HepG2 (cell line): Measurements from ENCODE around the gene NLRP13. TPM values are rescaled to one million over a fixed set of nuclear protein-coding genes. Genes with fewer than 3 reads are reported as not detected.

Source experiments
- ATAC-seq: fragments of 200-7000 bp; cut with Tn5 transposase; 3 replicates; pipeline ENCODE4 v1.9.1; 2020; ENCODE audit warnings: mild to moderate bottlenecking, moderate library complexity
- BruUV-seq: library from RNA; stranded (reverse); fragments of 400-500 nt; replicated peaks from 2 replicates; lab custom pipeline; 2021; lab: Mats Ljungman, UMichigan
- CTCF ChIA-PET: fragments of 300-600 bp; formaldehyde crosslinking; extraction: SDS; loops from one replicate; lab custom pipeline; 2021; ENCODE audit warnings: low total read pairs, inconsistent platforms, low intra/inter-chr PET ratio; lab: Yijun Ruan, JAX
- POLR2A ChIA-PET: fragments of 350-600 bp; sonication (Branson Sonifier 250); formaldehyde crosslinking; loops from one replicate; lab custom pipeline; 2020; ENCODE audit warnings: antibody characterized with exemption, inconsistent platforms; lab: Yijun Ruan, JAX
- DNase-seq: peaks from one replicate; pipeline ENCODE4 v3.0.0-alpha.2; 2015; ENCODE audit warnings: low spot score
- FAIRE-seq: peaks from 3 replicates; lab custom pipeline; 2011; peaks lifted over from hg19 to GRCh38; lab: Jason Lieb, UNC
- H2AFZ ChIP-seq: one replicate; pipeline ENCODE4 v1.6.1; 2011; ENCODE audit warnings: low read length, inconsistent platforms
- H3K27ac ChIP-seq: fragments of 300-600 bp; 3 replicates; pipeline ENCODE4 v1.8.0; 2011; ENCODE audit warnings: mixed run types, mild to moderate bottlenecking, mixed read lengths, low read length, inconsistent platforms; ENCODE audit not compliant: insufficient read depth; ENCODE audit errors: extremely low read length
- H3K27me3 ChIP-seq, 2 experiments: fragments of 200-600 bp in 1 of 2; 2 replicates in 1 of 2; 3 replicates in 1 of 2; pipeline versions ENCODE4 v1.6.0 to v1.8.0; 2011; ENCODE audit warnings: low read length in 2 of 2, mild to moderate bottlenecking in 2 of 2, moderate library complexity in 2 of 2, inconsistent platforms in 1 of 2; ENCODE audit not compliant: insufficient read depth in 2 of 2, control insufficient read depth in 1 of 2
- H3K36me3 ChIP-seq, 2 experiments: fragments of 200-600 bp in 1 of 2; replicated peaks in 1 of 2; 2 replicates in 1 of 2; 3 replicates in 1 of 2; pipeline versions ENCODE4 v1.5.1 to v1.8.0; 2011; ENCODE audit warnings: low read length in 2 of 2, inconsistent platforms in 1 of 2; ENCODE audit not compliant: insufficient read depth in 2 of 2, control insufficient read depth in 1 of 2
- H3K4me1 ChIP-seq: 2 replicates; pipeline ENCODE4 v1.5.1; 2012; ENCODE audit warnings: low read length, inconsistent platforms; ENCODE audit not compliant: insufficient read depth
- H3K4me2 ChIP-seq: 2 replicates; pipeline ENCODE4 v1.6.0; 2011; ENCODE audit warnings: low read depth, low read length, inconsistent platforms
- H3K4me3 ChIP-seq, 3 experiments: fragments of 200-600 bp in 1 of 3; sonication (generic), shearing (Covaris generic) in 1 of 3; replicated peaks in 1 of 3; 2 replicates each; pipeline ENCODE4 v1.5.1; 2011 to 2016; ENCODE audit warnings: low read length in 3 of 3, inconsistent platforms in 2 of 3, low read depth in 2 of 3, mild to moderate bottlenecking in 2 of 3, control low read depth in 1 of 3, mixed read lengths in 1 of 3; ENCODE audit not compliant: insufficient read depth in 1 of 3
- H3K79me2 ChIP-seq: one replicate; pipeline ENCODE4 v1.6.1; 2011; ENCODE audit warnings: low read length, inconsistent platforms; ENCODE audit not compliant: insufficient read depth
- H3K9ac ChIP-seq: 2 replicates; pipeline ENCODE4 v1.6.0; 2011; ENCODE audit warnings: mild to moderate bottlenecking, low read depth, low read length, inconsistent platforms; ENCODE audit not compliant: insufficient read depth
- H3K9me3 ChIP-seq: 2 replicates; pipeline ENCODE4 v1.5.1; 2012; ENCODE audit warnings: mild to moderate bottlenecking, low read length
- H4K20me1 ChIP-seq: 2 replicates; pipeline ENCODE4 v1.6.0; 2011; ENCODE audit warnings: inconsistent platforms, mild to moderate bottlenecking, low read length, moderate library complexity; ENCODE audit not compliant: insufficient read depth
- GATAD2A ChIP-seq: IDR thresholded peaks from 2 replicates; pipeline ENCODE4 v1.6.1; 2016
- PHF8 ChIP-seq: sonication (generic); formaldehyde crosslinking; IDR thresholded peaks from 2 replicates; pipeline ENCODE4 v1.5.0; 2020; ENCODE audit warnings: missing genetic modification reagents
- ZBTB21 ChIP-seq: sonication (generic); formaldehyde crosslinking; IDR thresholded peaks from 2 replicates; pipeline ENCODE4 v1.4.0; 2020; ENCODE audit warnings: missing genetic modification reagents
- ZNF850 ChIP-seq: sonication (generic); formaldehyde crosslinking; conservative IDR thresholded peaks from 2 replicates; pipeline ENCODE4 v1.9.0; 2021; ENCODE audit warnings: mild to moderate bottlenecking, missing genetic modification reagents
- WGBS: methylation state at CpG from one replicate; pipeline ENCODE4 v1.1.6; 2017; ENCODE audit warnings: low lambda C conversion rate; 5-methylcytosine and 5-hydroxymethylcytosine counted together
- in situ Hi-C: cut with HindIII; loops from 2 replicates; pipeline ENCODE4 v1.10.0; 2017; ENCODE audit warnings: low pct_unique_long_range_greater_than_20kb; ENCODE audit not compliant: extremely low pct_ligation_motif_present
- intact Hi-C: fragments of 100-400 bp; cut with micrococcal nuclease; formaldehyde crosslinking; loops from one replicate; pipeline ENCODE4 v1.10.0; 2022; ENCODE audit not compliant: unreplicated experiment
- polyA plus RNA-seq, 8 experiments: library from polyadenylated mRNA; depleted of rRNA in 3 of 8; stranded (reverse) in 7 of 8; unstranded in 1 of 8; fragments of >200 nt; fragmentation: Illumina TruSeq in 4 of 8; extraction: Trizol in 4 of 8; gene quantifications; 2 replicates each; pipeline versions ENCODE4 v1.2.1 to v1.2.3, GENCODE V29; 2011 to 2016; ENCODE audit warnings: low read depth in 4 of 8, missing spikeins in 1 of 8, mixed read lengths in 1 of 8; ENCODE audit not compliant: insufficient read depth in 1 of 8
- total RNA-seq, 5 experiments: library from RNA; depleted of rRNA; stranded (reverse); fragments of >200 nt; fragmentation: Illumina TruSeq; extraction: Trizol; gene quantifications; 2 replicates each; pipeline ENCODE4 v1.2.3, GENCODE V29; 2016; ENCODE audit warnings: low read depth in 1 of 5
- TF ChIP-seq, protein P1 (sequence below): sonication (generic); formaldehyde crosslinking; IDR thresholded peaks from 2 replicates; pipeline ENCODE4 v1.8.1; 2023; ENCODE audit warnings: mild to moderate bottlenecking, missing genetic modification reagents
- TF ChIP-seq, protein P2 (sequence below): sonication (generic); formaldehyde crosslinking; IDR thresholded peaks from 2 replicates; pipeline ENCODE4 v1.5.0; 2020; ENCODE audit warnings: mild to moderate bottlenecking, missing genetic modification reagents
- TF ChIP-seq, protein P3 (sequence below): sonication (generic); formaldehyde crosslinking; IDR thresholded peaks from 2 replicates; pipeline ENCODE4 v1.5.0; 2020; ENCODE audit warnings: mild to moderate bottlenecking, missing genetic modification reagents, moderate library complexity

The NLRP13 gene
- total and polyA plus RNA-seq, 2 of the 13 experiments (the other 11 are each of a cell fraction or from before 2014, with no cell fraction given) = not detected

DNA sequence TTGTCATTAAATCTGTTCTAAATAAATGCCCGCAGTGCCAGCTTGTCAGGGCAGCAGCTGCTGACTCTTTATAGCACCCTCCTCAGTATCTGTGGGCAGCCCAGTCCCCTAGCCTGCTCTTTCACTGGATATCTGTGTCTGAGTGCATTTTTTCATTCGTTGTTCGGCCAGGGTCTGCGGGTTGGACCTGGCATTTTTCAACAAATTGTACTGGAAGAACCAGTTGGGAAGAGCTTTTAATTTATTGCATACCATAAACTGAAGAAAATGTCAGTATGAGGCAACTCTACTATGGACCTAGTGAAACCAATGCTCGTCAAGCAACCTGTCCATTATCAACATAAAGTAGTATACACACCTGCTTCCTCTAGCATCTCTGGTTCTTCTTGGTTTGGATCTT is 8.6 kb downstream of the NLRP13 start:
- intact Hi-C loops (no loop called here), in situ Hi-C loops (no loop called here)
- no peak overlapping the region for H3K4me2 ChIP-seq
- H3K9ac ChIP-seq = no peak overlapping the region
- H3K36me3 ChIP-seq = no peaks in the 10 kb centered on the region
- 0% methylated on average over 5 of the region's 5 CpGs for WGBS
- BruUV-seq = no TSS peak
- H3K27me3 ChIP-seq = no peaks in the 10 kb centered on the region; a peak in 2 of 5 replicates
- no peak overlapping the region for H3K4me3 ChIP-seq
- no peak overlapping the region for H2AFZ ChIP-seq
- ATAC-seq = no peak
- peaks cover 11% of the 10 kb centered on the region for H3K9me3 ChIP-seq
- H3K79me2 ChIP-seq = no peaks in the 10 kb centered on the region
- ChIA-PET CTCF (no interaction called here), POLR2A (no interaction called here)
- no peaks in the 10 kb centered on the region for H3K4me1 ChIP-seq
- no peaks in the 10 kb centered on the region for H4K20me1 ChIP-seq
- TF ChIP-seq PHF8 (CRISPR knock-in tag) = no peak
- TF ChIP-seq ZBTB21 (CRISPR knock-in tag) = no peak
- TF ChIP-seq ZNF850 = no peak
- no peak for TF ChIP-seq GATAD2A (CRISPR knock-in tag)
- TF ChIP-seq, protein P1, sequence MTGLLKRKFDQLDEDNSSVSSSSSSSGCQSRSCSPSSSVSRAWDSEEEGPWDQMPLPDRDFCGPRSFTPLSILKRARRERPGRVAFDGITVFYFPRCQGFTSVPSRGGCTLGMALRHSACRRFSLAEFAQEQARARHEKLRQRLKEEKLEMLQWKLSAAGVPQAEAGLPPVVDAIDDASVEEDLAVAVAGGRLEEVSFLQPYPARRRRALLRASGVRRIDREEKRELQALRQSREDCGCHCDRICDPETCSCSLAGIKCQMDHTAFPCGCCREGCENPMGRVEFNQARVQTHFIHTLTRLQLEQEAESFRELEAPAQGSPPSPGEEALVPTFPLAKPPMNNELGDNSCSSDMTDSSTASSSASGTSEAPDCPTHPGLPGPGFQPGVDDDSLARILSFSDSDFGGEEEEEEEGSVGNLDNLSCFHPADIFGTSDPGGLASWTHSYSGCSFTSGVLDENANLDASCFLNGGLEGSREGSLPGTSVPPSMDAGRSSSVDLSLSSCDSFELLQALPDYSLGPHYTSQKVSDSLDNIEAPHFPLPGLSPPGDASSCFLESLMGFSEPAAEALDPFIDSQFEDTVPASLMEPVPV (CRISPR knock-in tag) = no peak
- FAIRE-seq = no peak
- no peak for DNase-seq
- H3K27ac ChIP-seq = no peak overlapping the region

DNA sequence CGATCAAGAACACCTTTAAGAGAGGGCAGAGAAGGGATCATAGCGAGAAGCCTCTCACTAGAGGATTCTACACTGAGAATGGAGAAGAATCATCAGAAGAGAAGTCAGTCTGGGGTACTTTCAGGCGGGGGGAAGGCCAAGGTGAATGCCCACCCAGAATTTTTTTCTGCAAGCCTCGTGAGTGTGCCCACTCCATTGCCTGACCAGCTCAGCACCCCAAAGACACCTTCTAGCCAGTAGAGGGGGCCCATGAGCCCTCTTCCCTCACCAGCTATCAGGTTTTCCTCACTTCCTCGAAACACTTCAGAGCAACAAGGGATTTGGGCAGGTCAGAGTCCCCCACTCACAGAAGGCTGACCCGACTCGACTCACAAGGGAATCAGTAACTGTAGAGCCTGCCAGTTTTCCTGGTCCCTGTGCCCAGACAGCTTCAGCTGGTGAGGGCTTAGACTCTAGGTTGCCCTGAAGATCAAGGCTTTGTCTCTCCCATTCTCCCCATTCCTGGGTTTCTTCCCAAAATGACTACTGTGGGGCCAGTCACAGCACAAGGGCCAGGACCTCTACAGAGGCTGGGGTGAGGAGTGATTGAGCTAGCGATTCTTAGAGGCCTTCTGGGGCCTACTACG is 18.4 kb downstream of the NLRP13 start:
- H3K36me3 ChIP-seq = no peaks in the 10 kb centered on the region
- H3K4me3 ChIP-seq = no peak overlapping the region
- ChIA-PET CTCF (no interaction called here), POLR2A (no interaction called here)
- peaks cover 4% of the 10 kb centered on the region; the same call in 1 of the 2 replicates for H3K9me3 ChIP-seq
- TF ChIP-seq, protein P2, sequence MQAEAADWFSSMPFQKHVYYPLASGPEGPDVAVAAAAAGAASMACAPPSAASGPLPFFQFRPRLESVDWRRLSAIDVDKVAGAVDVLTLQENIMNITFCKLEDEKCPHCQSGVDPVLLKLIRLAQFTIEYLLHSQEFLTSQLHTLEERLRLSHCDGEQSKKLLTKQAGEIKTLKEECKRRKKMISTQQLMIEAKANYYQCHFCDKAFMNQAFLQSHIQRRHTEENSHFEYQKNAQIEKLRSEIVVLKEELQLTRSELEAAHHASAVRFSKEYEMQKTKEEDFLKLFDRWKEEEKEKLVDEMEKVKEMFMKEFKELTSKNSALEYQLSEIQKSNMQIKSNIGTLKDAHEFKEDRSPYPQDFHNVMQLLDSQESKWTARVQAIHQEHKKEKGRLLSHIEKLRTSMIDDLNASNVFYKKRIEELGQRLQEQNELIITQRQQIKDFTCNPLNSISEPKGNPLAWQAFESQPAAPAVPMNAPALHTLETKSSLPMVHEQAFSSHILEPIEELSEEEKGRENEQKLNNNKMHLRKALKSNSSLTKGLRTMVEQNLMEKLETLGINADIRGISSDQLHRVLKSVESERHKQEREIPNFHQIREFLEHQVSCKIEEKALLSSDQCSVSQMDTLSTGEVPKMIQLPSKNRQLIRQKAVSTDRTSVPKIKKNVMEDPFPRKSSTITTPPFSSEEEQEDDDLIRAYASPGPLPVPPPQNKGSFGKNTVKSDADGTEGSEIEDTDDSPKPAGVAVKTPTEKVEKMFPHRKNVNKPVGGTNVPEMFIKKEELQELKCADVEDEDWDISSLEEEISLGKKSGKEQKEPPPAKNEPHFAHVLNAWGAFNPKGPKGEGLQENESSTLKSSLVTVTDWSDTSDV (CRISPR knock-in tag) = no peak
- TF ChIP-seq, protein P3, sequence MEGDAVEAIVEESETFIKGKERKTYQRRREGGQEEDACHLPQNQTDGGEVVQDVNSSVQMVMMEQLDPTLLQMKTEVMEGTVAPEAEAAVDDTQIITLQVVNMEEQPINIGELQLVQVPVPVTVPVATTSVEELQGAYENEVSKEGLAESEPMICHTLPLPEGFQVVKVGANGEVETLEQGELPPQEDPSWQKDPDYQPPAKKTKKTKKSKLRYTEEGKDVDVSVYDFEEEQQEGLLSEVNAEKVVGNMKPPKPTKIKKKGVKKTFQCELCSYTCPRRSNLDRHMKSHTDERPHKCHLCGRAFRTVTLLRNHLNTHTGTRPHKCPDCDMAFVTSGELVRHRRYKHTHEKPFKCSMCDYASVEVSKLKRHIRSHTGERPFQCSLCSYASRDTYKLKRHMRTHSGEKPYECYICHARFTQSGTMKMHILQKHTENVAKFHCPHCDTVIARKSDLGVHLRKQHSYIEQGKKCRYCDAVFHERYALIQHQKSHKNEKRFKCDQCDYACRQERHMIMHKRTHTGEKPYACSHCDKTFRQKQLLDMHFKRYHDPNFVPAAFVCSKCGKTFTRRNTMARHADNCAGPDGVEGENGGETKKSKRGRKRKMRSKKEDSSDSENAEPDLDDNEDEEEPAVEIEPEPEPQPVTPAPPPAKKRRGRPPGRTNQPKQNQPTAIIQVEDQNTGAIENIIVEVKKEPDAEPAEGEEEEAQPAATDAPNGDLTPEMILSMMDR (CRISPR knock-in tag) = peak; percentile 37
- H4K20me1 ChIP-seq = no peaks in the 10 kb centered on the region
- H3K4me1 ChIP-seq = no peaks in the 10 kb centered on the region
- H3K27ac ChIP-seq = no peak overlapping the region
- in situ Hi-C loops (no loop called here), intact Hi-C loops (no loop called here)
- no TSS peak for BruUV-seq
- no peak overlapping the region for H2AFZ ChIP-seq
- H3K9ac ChIP-seq = no peak overlapping the region
- ATAC-seq (peak; percentile 43; the same call in 2 of the 3 replicates), DNase-seq (no peak), FAIRE-seq (no peak)
- WGBS = 6% methylated on average over 9 of the region's 9 CpGs
- H3K27me3 ChIP-seq = peaks cover 0 to 8% of the 10 kb centered on the region in 2 experiments; a peak in 1 of 5 replicates
- no peak overlapping the region for H3K4me2 ChIP-seq
- no peaks in the 10 kb centered on the region for H3K79me2 ChIP-seq
